Heart left ventricle (tissue), 16 donors: ENCODE data around the gene PHF3. TPM values are rescaled to one million over a fixed set of nuclear protein-coding genes. Genes with fewer than 3 reads are reported as not detected.
A peak's percentile ranks its signal among the peaks of the same experiment; 100 is the strongest.

Experiments
- ATAC-seq, 4 donors: fragments of 200-7000 bp; cut with Tn5 transposase; one replicate each; pipeline ENCODE4 v1.9.1; 2020 to 2022; ENCODE audit warnings: moderate library complexity in 4 of 4, mild to moderate bottlenecking in 3 of 4, moderate number of reproducible peaks in 1 of 4
- DNase-seq, 5 donors: peaks; one replicate each; pipeline ENCODE4 v3.0.0-alpha.2; 2020
- H3K27ac ChIP-seq, 12 donors: fragments of 200-600 bp; sonication (generic) in 4 of 12; one replicate each; pipeline versions ENCODE4 v1.5.0 to v1.8.0; 2016 to 2022; ENCODE audit warnings: mild to moderate bottlenecking in 2 of 12
- H3K27me3 ChIP-seq, 9 donors: fragments of 200-600 bp; sonication (generic) in 2 of 9; one replicate each; pipeline versions ENCODE4 v1.5.1 to v1.8.0; 2016 to 2022; ENCODE audit warnings: mild to moderate bottlenecking in 3 of 9
- H3K36me3 ChIP-seq, 9 donors: fragments of 200-600 bp; sonication (generic) in 2 of 9; one replicate each; pipeline versions ENCODE4 v1.5.0 to v1.8.0; 2018 to 2022; ENCODE audit warnings: mild to moderate bottlenecking in 2 of 9
- H3K4me1 ChIP-seq, 12 donors: fragments of 200-600 bp; sonication (generic) in 4 of 12; one replicate each; pipeline versions ENCODE4 v1.5.0 to v1.8.0; 2016 to 2022; ENCODE audit warnings: mild to moderate bottlenecking in 3 of 12
- H3K4me3 ChIP-seq, 12 donors: fragments of 200-600 bp; sonication (generic) in 4 of 12; one replicate each; pipeline versions ENCODE4 v1.5.0 to v1.8.0; 2017 to 2022; ENCODE audit warnings: mild to moderate bottlenecking in 9 of 12, moderate library complexity in 4 of 12
- H3K9me3 ChIP-seq, 12 donors: fragments of 200-600 bp; sonication (generic) in 4 of 12; one replicate each; pipeline versions ENCODE4 v1.5.0 to v1.8.0; 2016 to 2022; ENCODE audit warnings: mild to moderate bottlenecking in 1 of 12
- CTCF ChIP-seq, 12 donors: fragments of 200-600 bp; sonication (generic) in 4 of 12; IDR thresholded peaks; one replicate each; pipeline versions ENCODE4 v1.5.0 to v1.8.0; 2018 to 2022; ENCODE audit warnings: antibody characterized with exemption in 12 of 12, mild to moderate bottlenecking in 5 of 12
- POLR2A ChIP-seq, 2 donors: fragments of 450-650 bp; IDR thresholded peaks; one replicate each; pipeline ENCODE4 v1.6.1; 2017; ENCODE audit warnings: antibody characterized with exemption in 2 of 2, mild to moderate bottlenecking in 2 of 2, moderate library complexity in 2 of 2
- WGBS, 4 donors: extraction: QIAGEN DNeasy Blood & Tissue Kit in 2 of 4; methylation state at CpG; one replicate each; pipeline versions ENCODE4 v1.1.5 to v1.1.7; 2013 to 2018; 5-methylcytosine and 5-hydroxymethylcytosine counted together
- intact Hi-C, 10 donors: fragments of 100-400 bp; cut with DNase I; formaldehyde crosslinking; loops; one replicate each; pipeline versions ENCODE4 v1.11.1 to v1.14.2; 2022
- polyA plus RNA-seq, 2 donors: library from polyadenylated mRNA; stranded (reverse); fragments of 200-250 nt; gene quantifications; one replicate each; pipeline ENCODE4 v1.2.3, GENCODE V29; 2013
- total RNA-seq, 9 donors: library from RNA; depleted of rRNA in 2 of 9; stranded (reverse); fragments of >200 nt in 2 of 9; fragmentation: NEBNext Ultra II Directional in 3 of 9; extraction: Animal tissue kit (Norgen Biotek cat#: 25700) in 3 of 9; gene quantifications; one replicate each; pipeline versions ENCODE4 v1.1.0 to v1.2.4, GENCODE V29; 2016 to 2023
- donor health status: ischemic (EF 13 %, LVEDD 7.1; RV severe dilation, severe dysfunction).
- donor health status: healthy with polysubstance abuse.
- donor health status: DM: no; HTN: yes; CAD: no.
- donor health status: DM: no; HTN: no; CAD: no.
- donor health status: ischemic (EF 25% LVEDD 6.9; RV normal size, moderate dysfunction).
- donor health status: ischemic (EF 25% LVEDD 5.7; RV mildly dilated, moderate dysfunction).
- donor health status: healthy.
- donor health status: DM: yes; HTN: yes; CAD: no.
- donor health status: ischemic (EF 35%, LVEDD 5.7; RV mildly dilated, moderate dysfunction).
- donor health status: nonischemic (EF 11% LVEDD 7.7; RV severe dilation, severe dysfunction).
- donor health status: DM: yes; HTN: yes; CAD: no.
- donor health status: PGD.
- donor health status: ischemic (EF 29% LVEDD 5.4; RV normal size, mild dysfunction).
- donor health status: nonischemic (EF 23%, LVEDD 6.1; RV moderate dilation, normal function).

The PHF3 gene
- total and polyA plus RNA-seq, 11 donors = 5.3 to 53.5 (median 34.0) TPM

DNA sequence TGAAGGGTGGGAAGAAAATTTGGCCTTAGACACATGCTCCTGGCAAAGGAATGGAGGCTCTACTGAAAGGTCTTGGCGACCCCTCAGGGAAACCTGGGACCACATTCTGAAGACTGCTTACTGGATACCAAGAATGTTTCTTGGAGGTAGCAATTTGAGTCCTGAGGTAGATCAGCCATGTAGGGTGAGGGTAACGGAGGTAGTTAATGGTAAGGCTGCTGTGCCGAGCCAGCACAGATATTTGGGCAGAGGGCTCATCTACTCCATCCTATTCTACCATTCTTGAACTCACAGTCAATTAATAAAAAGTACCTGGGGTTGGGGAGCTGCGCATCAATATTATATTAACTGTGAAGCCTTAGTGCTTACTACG, 401 bp upstream of the PHF3 start:
- no peaks in the 10 kb centered on the region for H3K27me3 ChIP-seq
- ATAC-seq = peak in 2 of 4 donors; percentile 0 to 1
- H3K9me3 ChIP-seq = no peaks in the 10 kb centered on the region
- peak overlapping the region; percentile 89 to 98 (median 96) for H3K27ac ChIP-seq
- H3K4me1 ChIP-seq = peaks cover 6 to 43% (median 34%) of the 10 kb centered on the region in 12 donors
- H3K36me3 ChIP-seq = no peaks in the 10 kb centered on the region
- TF ChIP-seq CTCF (IDR thresholded peaks at IDR 0.05) (no peak), POLR2A (IDR thresholded peaks at IDR 0.05) (no peak)
- no peak for DNase-seq
- WGBS, 4 donors = 1 to 5% (median 4%) methylated on average over 4 to 5 of the region's 5 CpGs
- peak overlapping the region; percentile 76 to 97 (median 92) for H3K4me3 ChIP-seq
- intact Hi-C loops = loop anchor here in 9 of 10 donors (1.0 to 10.0 kb wide), 9 partner anchors 36 to 63 kb away; partner anchors contain the start of genes LOC128125822 (in 8 of the 9) and PTP4A1 (in 8 of the 9)

DNA sequence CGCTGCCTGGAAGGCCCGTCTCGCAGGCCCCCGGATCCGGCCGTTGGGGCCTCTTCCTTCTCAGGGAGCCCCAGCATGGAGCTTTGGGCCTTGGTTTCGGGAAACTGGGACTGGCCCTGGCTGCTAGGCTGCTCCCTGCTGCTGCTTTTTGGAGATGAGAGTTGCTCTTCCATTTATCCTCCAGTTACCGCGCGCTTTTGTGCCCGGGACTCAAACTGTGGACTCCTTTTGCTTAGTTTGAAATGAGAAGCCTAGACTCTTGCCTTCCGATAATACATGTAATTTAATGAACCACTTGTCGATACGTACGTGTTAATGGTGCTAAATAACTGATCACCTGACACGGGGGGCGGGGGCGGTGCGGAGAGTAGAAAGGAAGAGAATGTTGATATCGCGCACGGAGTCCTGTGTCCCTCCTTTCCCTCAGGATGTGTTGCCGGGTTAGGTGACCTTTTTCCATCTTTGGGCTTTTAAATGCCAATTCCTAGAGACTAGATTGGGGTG, 968 bp downstream of the PHF3 start:
- peak overlapping the region; percentile 76 to 97 (median 92) for H3K4me3 ChIP-seq
- intact Hi-C loops = loop anchor here in 7 of 10 donors (5.0 to 10.0 kb wide), 5 partner anchors 39 to 64 kb away; partner anchors contain the start of genes LOC128125822 (in 6 of the 7) and PTP4A1 (in 6 of the 7)
- H3K27me3 ChIP-seq = no peaks in the 10 kb centered on the region
- DNase-seq (peak; percentile 33 to 64 (median 51)), ATAC-seq (peak in 2 of 4 donors; percentile 12 to 46)
- peaks cover 6 to 51% (median 45%) of the 10 kb centered on the region in 12 donors for H3K4me1 ChIP-seq
- peak overlapping the region; percentile 89 to 98 (median 96) for H3K27ac ChIP-seq
- TF ChIP-seq POLR2A (IDR thresholded peaks at IDR 0.05) (no peak), CTCF (IDR thresholded peaks at IDR 0.05) (no peak)
- H3K9me3 ChIP-seq = no peaks in the 10 kb centered on the region
- 0 to 1% (median 0%) methylated on average over 22 to 23 of the region's 23 CpGs for WGBS, 4 donors
- peaks cover 0 to under 1% (median 0%) of the 10 kb centered on the region in 9 donors for H3K36me3 ChIP-seq

DNA sequence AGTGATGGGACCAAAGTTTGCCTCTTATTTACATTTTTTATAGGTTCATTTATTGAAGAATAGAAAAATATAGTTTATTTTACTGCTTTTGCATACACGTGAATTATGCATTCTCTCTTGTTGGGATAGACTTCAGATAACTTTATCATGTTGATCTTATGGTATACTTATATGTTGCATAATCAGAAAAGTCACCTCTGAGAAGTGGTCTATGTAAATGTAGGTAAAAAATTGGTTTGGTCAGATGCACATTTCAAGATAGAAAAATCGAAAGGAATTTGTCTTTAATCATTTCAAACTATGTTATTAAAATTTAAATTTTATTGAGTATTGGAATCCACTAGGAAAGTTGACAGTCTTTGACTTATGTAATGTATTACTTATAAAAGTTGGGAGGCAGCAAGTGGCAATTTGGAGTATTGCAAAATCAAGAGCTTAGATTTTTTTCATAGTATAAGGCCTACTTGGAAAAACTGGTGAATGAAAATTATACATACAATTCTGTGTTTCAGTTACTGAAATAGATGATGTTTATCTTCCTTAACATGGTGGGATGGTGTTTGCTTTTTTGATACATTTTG, 2.4 kb downstream of the PHF3 start:
- Histone ChIP-seq H3K9me3 (no peaks in the 10 kb centered on the region), H3K4me3 (peak overlapping the region in 7 of 12 donors; percentile 76 to 97 (median 93)), H3K27ac (no peak overlapping the region), H3K27me3 (no peaks in the 10 kb centered on the region), H3K36me3 (peaks cover 0 to 10% (median 0%) of the 10 kb centered on the region in 9 donors), H3K4me1 (peaks cover 6 to 64% (median 48%) of the 10 kb centered on the region in 12 donors)
- TF ChIP-seq CTCF (IDR thresholded peaks at IDR 0.05) (no peak), POLR2A (IDR thresholded peaks at IDR 0.05) (no peak)
- no peak for DNase-seq
- WGBS, 4 donors = 43 to 56% (median 52%) methylated on average over 2 of the region's 2 CpGs
- intact Hi-C loops = loop anchor here in 7 of 10 donors (5.0 to 10.0 kb wide), 5 partner anchors 39 to 66 kb away; partner anchors contain the start of genes LOC128125822 (in 6 of the 7) and PTP4A1 (in 6 of the 7)
- no peak for ATAC-seq

DNA sequence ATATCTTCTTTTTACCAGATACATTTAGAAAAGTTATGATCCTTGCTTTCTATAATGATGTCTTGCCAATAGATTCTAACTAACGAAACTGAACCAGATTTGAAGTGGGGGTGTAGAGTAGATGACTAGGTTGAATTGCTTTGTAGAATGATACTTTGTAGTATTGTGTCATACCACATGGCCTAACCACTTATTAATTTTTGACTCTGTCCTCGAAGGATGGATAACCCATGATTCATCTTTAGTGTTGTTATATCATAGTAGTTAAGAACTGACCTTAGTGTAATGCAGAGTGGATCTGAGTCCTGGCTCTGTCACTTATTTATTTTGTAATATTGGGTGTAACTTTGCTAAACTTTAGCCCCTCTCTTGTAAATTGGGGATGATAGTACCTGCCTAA, 4.5 kb downstream of the PHF3 start:
- intact Hi-C loops = no loop called here
- no peak for ATAC-seq

More for the DNA sequence above, 4.5 kb downstream of the PHF3 start:
- no peak overlapping the region for H3K27ac ChIP-seq
- H3K36me3 ChIP-seq = peaks cover 0 to 10% (median 0%) of the 10 kb centered on the region in 9 donors
- H3K4me1 ChIP-seq = peaks cover 6 to 78% (median 58%) of the 10 kb centered on the region in 12 donors
- TF ChIP-seq CTCF (IDR thresholded peaks at IDR 0.05) (no peak), POLR2A (IDR thresholded peaks at IDR 0.05) (no peak)
- H3K4me3 ChIP-seq = no peak overlapping the region
- DNase-seq = no peak
- H3K9me3 ChIP-seq = no peaks in the 10 kb centered on the region
- WGBS, 4 donors = 38 to 55% (median 43%) methylated on average over 2 of the region's 2 CpGs
- H3K27me3 ChIP-seq = no peaks in the 10 kb centered on the region
